K562 (cell line): ENCODE measurements around the gene PGM5. TPM values are rescaled to one million over a fixed set of nuclear protein-coding genes. Genes with fewer than 3 reads are reported as not detected.

ENCODE experiments used
- ARHGAP35 ChIP-seq: fragments of 450-650 bp; IDR thresholded peaks from 2 replicates; pipeline ENCODE4 v1.6.1; 2018; ENCODE audit not compliant: partially characterized antibody
- ARID4B ChIP-seq: sonication (generic); formaldehyde crosslinking; IDR thresholded peaks from 2 replicates; pipeline ENCODE4 v1.8.0; 2022; ENCODE audit warnings: mild to moderate bottlenecking, missing genetic modification reagents
- CC2D1A ChIP-seq: fragments of 450-650 bp; IDR thresholded peaks from 2 replicates; pipeline ENCODE4 v1.6.1; 2017; ENCODE audit warnings: mild to moderate bottlenecking
- CXXC5 ChIP-seq: fragments of 250-450 bp; sonication (Bioruptor Pico); IDR thresholded peaks from 2 replicates; pipeline ENCODE4 v1.8.0; 2022; ENCODE audit warnings: inconsistent platforms, mild to moderate bottlenecking, moderate library complexity
- FOSL1 ChIP-seq: fragments of 200-800 bp; sonication (Bioruptor generic); conservative IDR thresholded peaks from 2 replicates; pipeline ENCODE4 v1.6.1; 2016; ENCODE audit warnings: missing genetic modification characterization, missing compliant biosample characterization
- MTA3 ChIP-seq: fragments of 450-650 bp; formaldehyde crosslinking; IDR thresholded peaks from 2 replicates; pipeline ENCODE4 v1.6.1; 2017; ENCODE audit warnings: mild to moderate bottlenecking, borderline replicate concordance
- NFXL1 ChIP-seq: fragments of 450-650 bp; formaldehyde crosslinking; IDR thresholded peaks from 2 replicates; pipeline ENCODE4 v1.4.0; 2021; ENCODE audit warnings: mild to moderate bottlenecking
- NFYB ChIP-seq: IDR thresholded peaks from 2 replicates; pipeline ENCODE4 v1.6.1; 2011; ENCODE audit warnings: mild to moderate bottlenecking, moderate library complexity; ENCODE audit not compliant: insufficient read length; ENCODE audit errors: extremely low read depth
- TCF7L2 ChIP-seq: fragments of 150-350 bp; IDR thresholded peaks from 2 replicates; pipeline ENCODE4 v1.6.1; 2016; ENCODE audit warnings: low read depth, mild to moderate bottlenecking, low read length, moderate library complexity
- XRCC3 ChIP-seq: fragments of 450-650 bp; IDR thresholded peaks from 2 replicates; pipeline ENCODE4 v1.6.1; 2017; ENCODE audit warnings: mild to moderate bottlenecking, moderate library complexity
- ZBTB12 ChIP-seq: fragments of 250-450 bp; sonication (Bioruptor Pico); IDR thresholded peaks from 2 replicates; pipeline ENCODE4 v1.4.0; 2020
- ZNF140 ChIP-seq: fragments of 250-450 bp; sonication (Bioruptor Pico); IDR thresholded peaks from 2 replicates; pipeline ENCODE4 v1.8.0; 2021; ENCODE audit warnings: moderate library complexity, mild to moderate bottlenecking, inconsistent platforms
- ZNF311 ChIP-seq: fragments of 250-450 bp; sonication (Bioruptor Pico); IDR thresholded peaks from 2 replicates; pipeline ENCODE4 v1.4.0; 2020; ENCODE audit warnings: mild to moderate bottlenecking, moderate library complexity
- polyA plus RNA-seq, 8 experiments: library from polyadenylated mRNA; depleted of rRNA in 4 of 8; stranded (reverse) in 5 of 8; unstranded in 3 of 8; fragments of >200 nt; fragmentation: Nextera tagmentation in 2 of 8; fragmentation: Illumina TruSeq in 1 of 8; extraction: Ambion mirVana in 2 of 8; extraction: Trizol in 1 of 8; gene quantifications; 2 replicates each; pipeline versions ENCODE4 v1.2.1 to v1.2.3, GENCODE V29; 2011 to 2014; ENCODE audit warnings: inconsistent platforms in 1 of 8, missing spikeins in 1 of 8
- total RNA-seq, 7 experiments: library from RNA; depleted of rRNA in 6 of 7; stranded (reverse); fragments of >200 nt in 6 of 7; fragmentation: Illumina TruSeq in 2 of 7; extraction: Trizol in 2 of 7; gene quantifications; 2 replicates each; pipeline versions ENCODE4 v1.2.1 to v1.2.3, GENCODE V29; 2011 to 2021; ENCODE audit warnings: low replicate concordance in 1 of 7

PGM5 gene
- total and polyA plus RNA-seq, 9 of the 15 experiments (the other 6 are each of a cell fraction or from before 2014, with no cell fraction given): 0.03 to 0.24 (median 0.15) TPM; not detected in 1

- TF ChIP-seq ARID4B (CRISPR knock-in tag) (no peak), ZNF311 (CRISPR knock-in tag) (no peak), ZBTB12 (CRISPR knock-in tag) (no peak), ARHGAP35 (no peak), MTA3 (no peak), CXXC5 (CRISPR knock-in tag) (no peak), NFYB (no peak), NFXL1 (CRISPR knock-in tag) (no peak), XRCC3 (no peak), TCF7L2 (no peak), CC2D1A (no peak), FOSL1 (tag) (no peak), ZNF140 (no peak)
These were observed 113.7 kb downstream of the PGM5 start (continued) for GRCh38 chr9:68470067-68470466.
